Measurements from ENCODE around the gene TNNC2. TPM values are rescaled to one million over a fixed set of nuclear protein-coding genes. Genes with fewer than 3 reads are reported as not detected.

TNNC2 gene
- total and polyA plus RNA-seq, 2 of the 13 experiments (the other 11 are each of a cell fraction or from before 2014, with no cell fraction given), result 1.8 to 4.7 TPM

DNA sequence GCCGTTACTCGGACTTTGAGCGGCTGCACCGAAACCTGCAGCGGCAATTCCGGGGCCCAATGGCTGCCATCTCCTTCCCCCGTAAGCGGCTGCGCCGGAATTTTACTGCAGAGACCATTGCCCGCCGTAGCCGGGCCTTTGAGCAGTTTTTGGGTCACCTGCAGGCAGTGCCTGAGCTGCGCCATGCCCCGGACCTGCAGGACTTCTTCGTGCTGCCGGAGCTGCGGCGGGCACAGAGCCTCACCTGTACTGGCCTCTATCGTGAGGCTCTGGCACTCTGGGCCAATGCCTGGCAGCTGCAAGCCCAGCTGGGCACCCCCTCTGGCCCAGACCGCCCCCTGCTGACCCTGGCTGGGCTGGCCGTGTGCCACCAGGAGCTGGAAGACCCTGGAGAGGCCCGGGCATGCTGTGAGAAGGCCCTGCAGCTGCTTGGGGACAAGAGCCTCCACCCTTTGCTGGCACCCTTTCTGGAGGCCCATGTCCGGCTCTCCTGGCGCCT lies 13.6 kb upstream of the TNNC2 start (continued):
- TF ChIP-seq KIAA2018 (CRISPR knock-in tag; IDR thresholded peaks at IDR 0.05; ENCODE audit: borderline replicate concordance) (no peak), ZNF768 (CRISPR knock-in tag; IDR thresholded peaks at IDR 0.05) (peak; percentile 23; the same call in 1 of the 2 replicates), MED8 (CRISPR knock-in tag; IDR thresholded peaks at IDR 0.05; ENCODE audit: insufficient replicate concordance) (no peak), STAG1 (CRISPR knock-in tag; IDR thresholded peaks at IDR 0.05) (0 out of 2 replicates have a peak, but pooled peaks have one; percentile 6), SRSF9 (IDR thresholded peaks at IDR 0.05; ENCODE audit: borderline replicate concordance, insufficient read depth, low read depth, low read length, poor library complexity, severe bottlenecking) (no peak), AGO2 (optimal IDR thresholded peaks at IDR 0.05; ENCODE audit: low read depth, low read length) (peak; percentile 87), RBFOX2 (IDR thresholded peaks at IDR 0.05; ENCODE audit: low read depth, low read length) (peak; percentile 63)
- TF ChIP-seq, protein P1, sequence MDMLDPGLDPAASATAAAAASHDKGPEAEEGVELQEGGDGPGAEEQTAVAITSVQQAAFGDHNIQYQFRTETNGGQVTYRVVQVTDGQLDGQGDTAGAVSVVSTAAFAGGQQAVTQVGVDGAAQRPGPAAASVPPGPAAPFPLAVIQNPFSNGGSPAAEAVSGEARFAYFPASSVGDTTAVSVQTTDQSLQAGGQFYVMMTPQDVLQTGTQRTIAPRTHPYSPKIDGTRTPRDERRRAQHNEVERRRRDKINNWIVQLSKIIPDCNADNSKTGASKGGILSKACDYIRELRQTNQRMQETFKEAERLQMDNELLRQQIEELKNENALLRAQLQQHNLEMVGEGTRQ (IDR thresholded peaks at IDR 0.05; ENCODE audit: low read depth, low read length), result no peak
- TF ChIP-seq, protein P1 (CRISPR knock-in tag; IDR thresholded peaks at IDR 0.05; ENCODE audit: borderline replicate concordance), result no peak
- TF ChIP-seq, protein P2, sequence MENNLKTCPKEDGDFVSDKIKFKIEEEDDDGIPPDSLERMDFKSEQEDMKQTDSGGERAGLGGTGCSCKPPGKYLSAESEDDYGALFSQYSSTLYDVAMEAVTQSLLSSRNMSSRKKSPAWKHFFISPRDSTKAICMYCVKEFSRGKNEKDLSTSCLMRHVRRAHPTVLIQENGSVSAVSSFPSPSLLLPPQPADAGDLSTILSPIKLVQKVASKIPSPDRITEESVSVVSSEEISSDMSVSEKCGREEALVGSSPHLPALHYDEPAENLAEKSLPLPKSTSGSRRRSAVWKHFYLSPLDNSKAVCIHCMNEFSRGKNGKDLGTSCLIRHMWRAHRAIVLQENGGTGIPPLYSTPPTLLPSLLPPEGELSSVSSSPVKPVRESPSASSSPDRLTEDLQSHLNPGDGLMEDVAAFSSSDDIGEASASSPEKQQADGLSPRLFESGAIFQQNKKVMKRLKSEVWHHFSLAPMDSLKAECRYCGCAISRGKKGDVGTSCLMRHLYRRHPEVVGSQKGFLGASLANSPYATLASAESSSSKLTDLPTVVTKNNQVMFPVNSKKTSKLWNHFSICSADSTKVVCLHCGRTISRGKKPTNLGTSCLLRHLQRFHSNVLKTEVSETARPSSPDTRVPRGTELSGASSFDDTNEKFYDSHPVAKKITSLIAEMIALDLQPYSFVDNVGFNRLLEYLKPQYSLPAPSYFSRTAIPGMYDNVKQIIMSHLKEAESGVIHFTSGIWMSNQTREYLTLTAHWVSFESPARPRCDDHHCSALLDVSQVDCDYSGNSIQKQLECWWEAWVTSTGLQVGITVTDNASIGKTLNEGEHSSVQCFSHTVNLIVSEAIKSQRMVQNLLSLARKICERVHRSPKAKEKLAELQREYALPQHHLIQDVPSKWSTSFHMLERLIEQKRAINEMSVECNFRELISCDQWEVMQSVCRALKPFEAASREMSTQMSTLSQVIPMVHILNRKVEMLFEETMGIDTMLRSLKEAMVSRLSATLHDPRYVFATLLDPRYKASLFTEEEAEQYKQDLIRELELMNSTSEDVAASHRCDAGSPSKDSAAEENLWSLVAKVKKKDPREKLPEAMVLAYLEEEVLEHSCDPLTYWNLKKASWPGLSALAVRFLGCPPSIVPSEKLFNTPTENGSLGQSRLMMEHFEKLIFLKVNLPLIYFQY (CRISPR knock-in tag; IDR thresholded peaks at IDR 0.05; ENCODE audit: borderline replicate concordance), result no peak
